Uterus (tissue), 4 donors: Measurements from ENCODE around the gene AK5. TPM values are rescaled to one million over a fixed set of nuclear protein-coding genes. Genes with fewer than 3 reads are reported as not detected.

Source experiments
- DNase-seq, 2 donors: peaks; one replicate each; pipeline ENCODE4 v3.0.0-alpha.2; 2019 to 2020
- H3K27ac ChIP-seq, 2 donors: fragments of 200-600 bp; sonication (generic); 1 replicate in 1 of 2; 2 replicates in 1 of 2; pipeline ENCODE4 v1.5.1; 2016 to 2018
- H3K27me3 ChIP-seq, 2 donors: fragments of 200-600 bp; sonication (generic); one replicate each; pipeline ENCODE4 v1.5.1; 2018 to 2019; ENCODE audit warnings: control low read depth in 1 of 2
- H3K36me3 ChIP-seq, 2 donors: fragments of 200-600 bp; sonication (generic); one replicate each; pipeline ENCODE4 v1.5.1; 2019; ENCODE audit warnings: control low read depth in 1 of 2
- H3K4me1 ChIP-seq, 2 donors: fragments of 200-600 bp; sonication (generic); one replicate each; pipeline ENCODE4 v1.5.1; 2018 to 2019; ENCODE audit warnings: control low read depth in 1 of 2
- H3K4me3 ChIP-seq, 2 donors: fragments of 200-600 bp; sonication (generic); 1 replicate in 1 of 2; 2 replicates in 1 of 2; pipeline ENCODE4 v1.5.1; 2018 to 2019; ENCODE audit warnings: mild to moderate bottlenecking in 1 of 2
- H3K9me3 ChIP-seq, 2 donors: fragments of 200-600 bp; sonication (generic); one replicate each; pipeline ENCODE4 v1.5.1; 2019; ENCODE audit warnings: control low read depth in 1 of 2
- CTCF ChIP-seq, 4 experiments: fragments of 200-600 bp in 2 of 4; fragments of 450-650 bp in 2 of 4; sonication (generic) in 2 of 4; IDR thresholded peaks; one replicate each; pipeline ENCODE4 v1.5.1; 2016 to 2019; ENCODE audit warnings: antibody characterized with exemption in 4 of 4, mild to moderate bottlenecking in 2 of 4, moderate library complexity in 1 of 4
- POLR2A ChIP-seq, 2 donors: fragments of 450-650 bp; IDR thresholded peaks; one replicate each; pipeline ENCODE4 v1.6.1; 2016; ENCODE audit warnings: antibody characterized with exemption in 2 of 2, mild to moderate bottlenecking in 1 of 2, moderate library complexity in 1 of 2
- intact Hi-C: fragments of 100-400 bp; cut with DNase I; formaldehyde crosslinking; loops from one replicate; pipeline ENCODE4 v1.15.1; 2023; ENCODE audit warnings: low total_unique reads
- total RNA-seq, 4 donors: library from RNA; depleted of rRNA in 3 of 4; stranded (reverse); fragments of >200 nt in 3 of 4; gene quantifications; one replicate each; pipeline versions ENCODE4 v1.1.0 to v1.2.4, GENCODE V29; 2014 to 2023
- donor health status: DM: yes; HTN: yes; CAD: no.

Gene AK5
- total RNA-seq, 4 donors from 2014 or later = 0.88 to 4.6 TPM; not detected in 2

GRCh38 chr1:77584884-77585283, 303.1 kb downstream of the AK5 start:
- intact Hi-C loops = no loop called here
- H3K27ac ChIP-seq = no peak overlapping the region
- no peak for DNase-seq
- TF ChIP-seq CTCF (IDR thresholded peaks at IDR 0.05) (no peak), POLR2A (IDR thresholded peaks at IDR 0.05) (no peak)
- no peaks in the 10 kb centered on the region for H3K9me3 ChIP-seq
- H3K36me3 ChIP-seq = no peaks in the 10 kb centered on the region
- H3K4me1 ChIP-seq = no peaks in the 10 kb centered on the region
- H3K27me3 ChIP-seq = no peaks in the 10 kb centered on the region
- H3K4me3 ChIP-seq = no peak overlapping the region

- no peaks in the 10 kb centered on the region for H3K4me1 ChIP-seq
- H3K27me3 ChIP-seq = no peaks in the 10 kb centered on the region
- no peaks in the 10 kb centered on the region for H3K36me3 ChIP-seq
- no peak for DNase-seq
- H3K4me3 ChIP-seq = no peak overlapping the region
- intact Hi-C loops = no loop called here
- no peak for TF ChIP-seq CTCF (IDR thresholded peaks at IDR 0.05)
- TF ChIP-seq POLR2A (IDR thresholded peaks at IDR 0.05) = no peak
- H3K9me3 ChIP-seq = no peaks in the 10 kb centered on the region
- no peak overlapping the region for H3K27ac ChIP-seq
Observed at GRCh38 chr1:77585610-77586314, 303.9 kb downstream of the AK5 start.

GRCh38 chr1:77589231-77589630, 307.4 kb downstream of the AK5 start:
- intact Hi-C loops = no loop called here
- Histone ChIP-seq H3K9me3 (no peaks in the 10 kb centered on the region), H3K27me3 (no peaks in the 10 kb centered on the region), H3K4me3 (no peak overlapping the region), H3K36me3 (no peaks in the 10 kb centered on the region), H3K27ac (no peak overlapping the region), H3K4me1 (no peaks in the 10 kb centered on the region)
- TF ChIP-seq POLR2A (IDR thresholded peaks at IDR 0.05) (no peak), CTCF (IDR thresholded peaks at IDR 0.05) (no peak)
- no peak for DNase-seq

- DNase-seq = no peak
- Histone ChIP-seq H3K4me3 (no peak overlapping the region), H3K27ac (no peak overlapping the region), H3K36me3 (no peaks in the 10 kb centered on the region), H3K4me1 (no peaks in the 10 kb centered on the region), H3K27me3 (no peaks in the 10 kb centered on the region), H3K9me3 (no peaks in the 10 kb centered on the region)
- intact Hi-C loops = no loop called here
- TF ChIP-seq POLR2A (IDR thresholded peaks at IDR 0.05) (no peak), CTCF (IDR thresholded peaks at IDR 0.05) (no peak)
Observed at GRCh38 chr1:77590651-77591050, 308.8 kb downstream of the AK5 start.

GRCh38 chr1:77592906-77593305, 311.1 kb downstream of the AK5 start:
- intact Hi-C loops = no loop called here
- no peaks in the 10 kb centered on the region for H3K4me1 ChIP-seq

More at GRCh38 chr1:77592906-77593305, 311.1 kb downstream of the AK5 start:
- DNase-seq = no peak
- Histone ChIP-seq H3K4me3 (no peak overlapping the region), H3K36me3 (no peaks in the 10 kb centered on the region), H3K27ac (no peak overlapping the region), H3K27me3 (no peaks in the 10 kb centered on the region), H3K9me3 (no peaks in the 10 kb centered on the region)
- no peak for TF ChIP-seq CTCF (IDR thresholded peaks at IDR 0.05)
- TF ChIP-seq POLR2A (IDR thresholded peaks at IDR 0.05) = no peak
